CD4-positive, alpha-beta T cell treated with Interleukin-21 for 1 hour (primary cell): ENCODE results near the gene POTEC.
"Not testable (repeated sequence)": the region's sequence is repeated elsewhere in the genome, so short reads cannot be mapped to it uniquely, and the experiment has no call there.

Experiments
- DNase-seq: peaks from one replicate; pipeline ENCODE4 v3.0.0-alpha.2; 2020

POTEC gene

DNA sequence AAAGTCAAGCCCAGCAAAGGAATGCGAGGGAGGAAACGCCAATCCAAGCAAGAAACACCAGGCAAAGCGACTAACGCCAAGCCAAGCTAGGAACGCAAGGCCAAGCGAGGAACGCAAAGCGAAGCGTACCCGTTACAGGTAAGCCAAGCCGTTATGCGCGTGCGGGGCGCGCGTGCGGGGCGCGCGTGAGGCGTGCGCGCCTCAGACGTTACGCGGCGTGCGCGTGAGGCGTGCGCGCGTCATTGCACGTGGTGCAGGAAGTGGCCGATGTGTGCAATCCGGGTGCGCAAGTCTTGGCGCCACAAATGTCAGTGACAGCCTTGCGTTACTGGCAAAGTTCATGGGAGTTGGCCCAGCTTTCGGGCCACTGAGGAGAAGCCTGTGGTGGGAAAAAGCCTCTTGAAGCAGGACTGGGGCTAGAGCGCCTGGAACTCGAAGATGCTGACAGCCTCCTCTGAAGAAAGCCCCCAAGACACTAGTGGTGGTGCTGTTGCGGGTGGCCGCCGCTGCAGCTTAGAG, at the start of gene POTEC:
TSS of gene POTEC (minus strand) at position 155 of the 519 bp plus-strand sequence. CDS start 454 bp downstream, outside the sequence.
- not testable (repeated sequence) for DNase-seq

GRCh38 chr18:14577971-14578370, 34.6 kb upstream of the POTEC start:
- DNase-seq: no peak

DNA sequence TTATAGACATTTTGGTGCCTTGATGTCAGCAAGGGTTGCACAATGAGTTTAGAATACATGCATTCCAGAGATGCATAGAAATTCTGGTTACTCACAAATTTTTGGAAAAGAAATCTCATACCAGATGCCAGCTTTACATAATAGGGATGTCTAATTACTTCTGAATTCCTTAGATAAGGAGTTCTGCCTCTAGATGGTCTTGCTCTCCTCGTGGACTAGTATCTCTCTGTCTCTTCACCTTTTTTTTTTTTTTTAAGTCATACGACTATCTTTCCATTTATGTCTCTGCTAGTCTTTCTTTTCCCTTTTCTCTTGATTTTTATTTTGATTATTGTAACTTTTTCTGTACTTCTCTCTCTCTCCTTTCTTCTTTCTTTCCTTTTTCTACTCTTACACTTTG, 16.1 kb upstream of the POTEC start:
- not testable (repeated sequence) for DNase-seq

DNA sequence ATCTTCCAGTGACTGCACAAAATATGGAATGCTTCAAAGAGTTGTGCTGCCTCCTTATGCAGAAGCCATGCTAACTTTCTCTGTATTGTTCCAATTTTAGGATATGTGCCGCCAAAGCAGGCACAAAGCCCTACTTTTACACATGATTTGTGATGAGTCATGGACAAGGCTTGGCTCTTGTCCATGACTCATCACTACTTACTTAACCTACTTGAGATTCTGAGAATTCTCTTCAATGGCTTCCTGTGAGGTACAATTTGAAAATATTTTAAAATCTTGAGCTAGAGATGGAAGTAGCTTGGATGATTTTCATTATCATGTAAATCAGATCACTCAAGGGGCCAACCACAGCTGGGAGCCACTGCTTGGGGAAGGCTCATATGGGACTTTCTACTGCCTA, 11.7 kb downstream of the POTEC start:
- not testable (repeated sequence) for DNase-seq

GRCh38 chr18:14510707-14511106, 32.7 kb downstream of the POTEC start:
- DNase-seq: not testable (repeated sequence)

- DNase-seq: not testable (repeated sequence)
Measured at GRCh38 chr18:14503691-14504090, 39.7 kb downstream of the POTEC start.

DNA sequence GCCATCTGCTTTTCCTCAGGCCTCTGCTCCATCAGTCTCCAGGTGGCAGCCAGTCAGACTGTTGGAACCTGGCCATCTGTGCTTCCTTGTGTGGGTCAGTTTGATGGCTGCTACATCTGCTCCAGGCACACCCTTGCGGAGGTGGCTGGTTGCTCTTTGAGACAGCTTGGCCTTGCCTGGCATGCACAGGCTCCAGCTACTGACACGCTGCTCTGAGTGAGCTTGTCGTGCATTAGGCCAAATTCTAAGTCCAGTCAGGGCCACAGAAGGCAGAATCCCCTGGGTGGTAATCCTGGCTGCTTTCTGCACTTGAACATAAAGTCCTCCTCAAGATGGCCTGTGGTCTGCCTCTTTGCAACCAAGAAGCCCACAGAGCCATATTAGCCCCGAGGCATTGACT, 41.5 kb downstream of the POTEC start:
- DNase-seq: not testable (repeated sequence)

GRCh38 chr18:14489256-14490014, 54.0 kb downstream of the POTEC start:
- DNase-seq: not testable (repeated sequence)

DNA sequence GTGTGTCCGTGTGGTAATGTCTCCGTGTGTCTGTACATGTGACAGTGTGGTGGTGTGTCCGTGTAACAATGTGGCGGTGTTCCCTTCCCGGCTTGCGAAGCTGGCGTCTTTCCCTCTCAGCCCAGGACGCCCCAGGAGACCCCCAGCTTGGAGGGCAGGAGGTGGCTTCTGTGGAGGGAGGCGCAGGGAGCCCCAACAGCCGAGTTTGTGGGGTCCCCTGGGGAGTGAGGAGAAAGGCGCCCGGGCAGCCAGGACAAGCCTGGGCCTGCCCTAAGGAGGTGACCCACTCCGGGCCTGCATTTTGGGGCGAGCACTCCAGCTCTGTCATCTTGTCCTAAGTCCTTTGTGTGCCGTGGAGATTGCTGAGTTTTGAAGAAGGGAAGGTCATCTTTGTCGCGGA, 54.6 kb downstream of the POTEC start:
- not testable (repeated sequence) for DNase-seq

DNA sequence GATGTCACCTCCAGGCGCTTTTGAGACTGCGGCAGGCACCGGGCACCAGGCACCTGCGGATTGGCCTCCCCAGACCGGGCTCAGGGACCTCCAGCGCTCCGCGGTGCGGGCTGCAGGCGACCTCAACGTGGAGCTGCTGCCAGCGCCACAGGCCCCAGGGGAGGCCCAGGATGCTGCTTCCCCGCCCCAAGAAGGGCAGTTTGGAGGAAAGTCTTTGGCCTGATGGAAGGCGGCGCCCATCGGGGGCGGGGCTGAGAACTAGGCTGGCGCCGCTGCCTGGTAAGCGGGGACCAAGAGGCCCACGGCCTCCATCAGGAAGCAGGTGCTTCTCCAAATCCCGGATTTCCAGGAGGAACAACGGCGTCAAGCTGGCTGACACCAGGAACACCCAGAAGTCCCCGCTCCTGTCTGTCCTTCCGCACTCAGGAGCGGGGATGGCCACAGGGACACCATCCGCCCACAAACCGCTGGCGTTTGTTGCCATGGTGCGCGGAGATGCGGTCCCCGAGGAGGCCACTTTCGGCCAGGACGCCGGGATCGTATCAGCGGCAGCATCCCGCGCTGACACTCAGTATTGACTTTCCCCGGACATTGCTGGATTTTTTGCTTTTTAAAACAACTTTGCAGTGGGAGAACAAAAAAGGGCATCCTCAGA, 56.3 kb downstream of the POTEC start:
- not testable (repeated sequence) for DNase-seq

GRCh38 chr18:14479076-14479475, 64.3 kb downstream of the POTEC start:
- DNase-seq: not testable (repeated sequence)

- not testable (repeated sequence) for DNase-seq
Measured at GRCh38 chr18:14475520-14475919, 67.9 kb downstream of the POTEC start.

GRCh38 chr18:14474752-14475151, 68.6 kb downstream of the POTEC start:
- not testable (repeated sequence) for DNase-seq

- not testable (repeated sequence) for DNase-seq
Measured at GRCh38 chr18:14474007-14474720, 69.2 kb downstream of the POTEC start.

- DNase-seq: not testable (repeated sequence)
Measured at GRCh38 chr18:14473250-14474006, 70.0 kb downstream of the POTEC start.

DNA sequence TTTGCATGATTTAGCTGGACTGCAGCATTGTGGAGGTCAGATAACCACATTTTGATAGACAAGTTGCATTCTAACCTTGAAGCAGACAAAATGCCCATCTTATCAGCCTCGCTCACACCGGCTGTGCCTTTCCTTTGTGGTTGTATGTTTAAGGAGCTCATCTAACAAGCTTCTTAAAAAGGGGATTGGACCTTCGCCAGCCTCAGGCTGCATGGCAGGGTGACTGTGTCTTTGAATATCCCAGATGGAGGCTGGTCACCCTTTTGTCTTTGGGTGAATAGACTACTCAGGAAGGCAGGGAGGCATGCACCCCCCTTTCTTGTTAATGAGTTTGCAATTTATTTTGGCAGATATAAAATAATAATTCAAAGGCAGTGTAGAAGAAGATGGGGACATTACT, 72.1 kb downstream of the POTEC start:
- not testable (repeated sequence) for DNase-seq

DNA sequence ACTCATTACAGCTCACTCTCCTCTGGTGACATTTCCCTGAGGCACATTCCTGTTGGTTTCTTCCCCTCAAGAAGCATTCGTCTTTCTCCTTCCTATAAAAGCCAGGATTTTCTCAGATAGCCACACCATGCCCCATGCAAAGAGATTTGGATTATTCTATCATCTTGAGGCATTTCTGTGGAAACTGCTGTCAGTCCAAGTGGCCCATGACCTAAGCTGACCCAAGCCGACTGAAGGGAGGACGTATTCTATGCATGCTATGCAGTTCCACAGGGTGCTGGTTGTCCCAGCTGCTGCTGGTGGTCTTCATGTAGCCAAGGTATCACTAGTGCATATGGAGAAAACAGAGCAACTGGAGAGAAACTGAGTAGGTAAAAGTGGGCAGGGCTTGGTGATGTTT, 73.0 kb downstream of the POTEC start:
- DNase-seq: not testable (repeated sequence)

GRCh38 chr18:14470046-14470445, 73.4 kb downstream of the POTEC start:
- not testable (repeated sequence) for DNase-seq

DNA sequence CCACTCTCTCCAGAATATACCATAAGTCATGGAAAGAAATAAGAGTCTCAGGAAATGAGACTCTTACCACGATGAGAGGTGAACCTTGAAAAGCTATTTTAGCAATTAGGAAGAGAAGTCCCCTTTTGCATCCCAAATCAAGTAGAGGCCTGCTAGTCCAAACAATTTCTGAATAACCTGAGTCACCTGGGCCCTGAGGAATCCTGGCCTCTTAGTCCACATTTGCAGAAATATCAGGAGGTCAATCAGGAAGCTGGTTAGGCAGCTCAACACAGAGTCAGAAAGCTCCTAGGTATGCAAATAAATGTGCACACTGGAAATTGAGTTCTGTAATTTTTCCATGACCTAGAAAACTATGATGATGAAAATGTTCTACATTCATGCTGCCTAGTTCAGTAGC, 77.4 kb downstream of the POTEC start:
- DNase-seq: not testable (repeated sequence)
